OCI-LY1 (cell line): ENCODE measurements around the gene ITLN1.
"Not testable (repeated sequence)": the region's sequence is repeated elsewhere in the genome, so short reads cannot be mapped to it uniquely, and the experiment has no call there.

Experiments used
- CTCF ChIP-seq: fragments of 200-600 bp; sonication (generic), shearing (Covaris generic); IDR thresholded peaks from 2 replicates; pipeline ENCODE4 v1.5.1; 2017; ENCODE audit warnings: mild to moderate bottlenecking, antibody characterized with exemption, low read length, moderate library complexity, mixed read lengths
- EZH2 ChIP-seq: fragments of 200-600 bp; sonication (generic), shearing (Covaris generic); IDR thresholded peaks from 2 replicates; pipeline ENCODE4 v1.8.0; 2017; ENCODE audit warnings: borderline replicate concordance, mixed run types, mild to moderate bottlenecking, antibody characterized with exemption, low read length, moderate library complexity, mixed read lengths

GRCh38 chr1:160900683-160901082, 15.7 kb upstream of the ITLN1 start:
- not testable (repeated sequence) for TF ChIP-seq EZH2, CTCF
